ENCODE results near the gene SLC31A1.
"Not testable (repeated sequence)": the region's sequence is repeated elsewhere in the genome, so short reads cannot be mapped to it uniquely, and the experiment has no call there.

Gene SLC31A1

GRCh38 chr9:113221800-113222481 lies 597 bp downstream of the SLC31A1 start:
- DNase-seq, result no peak

GRCh38 chr9:113222482-113222841 lies 1.1 kb downstream of the SLC31A1 start:
- no peak for DNase-seq

GRCh38 chr9:113223963-113224362 lies 2.6 kb downstream of the SLC31A1 start:
- no peak for DNase-seq

GRCh38 chr9:113227436-113227835 lies 6.1 kb downstream of the SLC31A1 start:
- no peak for DNase-seq

GRCh38 chr9:113228130-113228665 lies 6.9 kb downstream of the SLC31A1 start:
- DNase-seq, result no peak

- DNase-seq, result no peak
Observed at GRCh38 chr9:113231701-113232100, 10.4 kb downstream of the SLC31A1 start.

GRCh38 chr9:113235701-113236255 lies 14.4 kb downstream of the SLC31A1 start:
- DNase-seq, result not testable (repeated sequence)

GRCh38 chr9:113237026-113237425 lies 15.7 kb downstream of the SLC31A1 start:
- DNase-seq, result no peak

GRCh38 chr9:113238202-113238858 lies 17.0 kb downstream of the SLC31A1 start:
- DNase-seq, result no peak

- no peak for DNase-seq
Observed at GRCh38 chr9:113238859-113239232, 17.5 kb downstream of the SLC31A1 start.

- DNase-seq, result no peak
Observed at GRCh38 chr9:113241161-113241560, 19.8 kb downstream of the SLC31A1 start.

GRCh38 chr9:113244556-113244955 lies 23.2 kb downstream of the SLC31A1 start:
- no peak for DNase-seq

- no peak for DNase-seq
Observed at GRCh38 chr9:113245894-113246293, 24.6 kb downstream of the SLC31A1 start.

GRCh38 chr9:113246928-113247327 lies 25.6 kb downstream of the SLC31A1 start:
- no peak for DNase-seq

GRCh38 chr9:113247640-113248039 lies 26.3 kb downstream of the SLC31A1 start:
- DNase-seq, result no peak

- not testable (repeated sequence) for DNase-seq
Observed at GRCh38 chr9:113249661-113250060, 28.3 kb downstream of the SLC31A1 start.

GRCh38 chr9:113250807-113251206 lies 29.5 kb downstream of the SLC31A1 start:
- no peak for DNase-seq

- DNase-seq, result no peak
Observed at GRCh38 chr9:113254991-113255390, 33.6 kb downstream of the SLC31A1 start.

GRCh38 chr9:113255438-113255837 lies 34.1 kb downstream of the SLC31A1 start:
- no peak for DNase-seq

GRCh38 chr9:113257863-113258262 lies 36.5 kb downstream of the SLC31A1 start:
- DNase-seq, result no peak

GRCh38 chr9:113258282-113258681 lies 36.9 kb downstream of the SLC31A1 start:
- no peak for DNase-seq

- DNase-seq, result no peak
Observed at GRCh38 chr9:113261917-113262671, 40.8 kb downstream of the SLC31A1 start.

- DNase-seq, result no peak
Observed at GRCh38 chr9:113266174-113266573, 44.8 kb downstream of the SLC31A1 start.

All from SIG-M5 (cell line).